CD4-positive, alpha-beta T cell (primary cell): ENCODE data around the gene ITGA6. TPM values are rescaled to one million over a fixed set of nuclear protein-coding genes. Genes with fewer than 3 reads are reported as not detected.

Experiments
- ATAC-seq: fragments of 200-7000 bp; cut with Tn5 transposase; one replicate; pipeline ENCODE4 v1.10.0; 2022; ENCODE audit warnings: mild to moderate bottlenecking; ENCODE audit not compliant: poor library complexity
- CTCF ChIA-PET: fragments of 350-600 bp; sonication (Branson Sonifier 250); formaldehyde crosslinking; loops from one replicate; lab custom pipeline; 2021; ENCODE audit warnings: antibody characterized with exemption, inconsistent platforms; lab: Charles Lee
- POLR2A ChIA-PET: fragments of 350-600 bp; sonication (Branson Sonifier 250); formaldehyde crosslinking; loops from one replicate; lab custom pipeline; 2021; ENCODE audit warnings: antibody characterized with exemption, inconsistent platforms; lab: Charles Lee
- DNase-seq, 14 experiments: peaks; one replicate each; pipeline ENCODE4 v3.0.0-alpha.2; 2013 to 2020; ENCODE audit warnings: mixed read lengths in 2 of 14
- H3K27ac ChIP-seq, 2 donors: one replicate each; pipeline versions ENCODE4 v1.5.1 to v1.7.0; 2013; ENCODE audit warnings: low read length in 2 of 2, low read depth in 1 of 2, mild to moderate bottlenecking in 1 of 2
- H3K27me3 ChIP-seq, 2 experiments: 1 replicate in 1 of 2; 2 replicates in 1 of 2; pipeline versions ENCODE4 v1.6.1 to v1.7.0; 2013; ENCODE audit warnings: low read length in 2 of 2, control low read depth in 1 of 2, mild to moderate bottlenecking in 1 of 2, moderate library complexity in 1 of 2; ENCODE audit not compliant: insufficient read depth in 2 of 2, control insufficient read depth in 1 of 2
- H3K36me3 ChIP-seq: one replicate; pipeline ENCODE4 v1.6.1; 2013; ENCODE audit warnings: low read length, control low read depth; ENCODE audit not compliant: insufficient read depth
- H3K4me1 ChIP-seq: one replicate; pipeline ENCODE4 v1.6.1; 2013; ENCODE audit warnings: low read length, control low read depth; ENCODE audit not compliant: insufficient read depth
- H3K4me3 ChIP-seq: one replicate; pipeline ENCODE4 v1.5.1; 2013; ENCODE audit warnings: mild to moderate bottlenecking, low read length, moderate library complexity
- H3K9me3 ChIP-seq, 2 experiments: 1 replicate in 1 of 2; 2 replicates in 1 of 2; pipeline versions ENCODE4 v1.6.1 to v1.7.0; 2013; ENCODE audit warnings: low read length in 2 of 2, mild to moderate bottlenecking in 2 of 2, control low read depth in 1 of 2, moderate library complexity in 1 of 2; ENCODE audit not compliant: control insufficient read depth in 1 of 2, insufficient read depth in 1 of 2
- H3K27ac Mint-ChIP-seq: one replicate; pipeline ENCODE4 v1.8.0; 2020; ENCODE audit warnings: mixed read lengths
- H3K27me3 Mint-ChIP-seq: one replicate; pipeline ENCODE4 v1.8.0; 2021; ENCODE audit warnings: mixed read lengths
- H3K36me3 Mint-ChIP-seq: one replicate; pipeline ENCODE4 v1.8.0; 2021; ENCODE audit warnings: low read depth, mixed read lengths
- H3K4me1 Mint-ChIP-seq: one replicate; pipeline ENCODE4 v1.8.0; 2021; ENCODE audit warnings: low read depth, mixed read lengths
- H3K4me3 Mint-ChIP-seq: one replicate; pipeline ENCODE4 v1.8.0; 2020; ENCODE audit warnings: mild to moderate bottlenecking, mixed read lengths
- H3K9me3 Mint-ChIP-seq: one replicate; pipeline ENCODE4 v1.8.0; 2020; ENCODE audit warnings: mixed read lengths
- intact Hi-C, 2 experiments: fragments of 100-400 bp; cut with DNase I in 1 of 2; cut with micrococcal nuclease in 1 of 2; formaldehyde crosslinking; loops; one replicate each; pipeline versions ENCODE4 v1.15.1 to v1.9.0; 2023 to 2025; cut with DNase I, micrococcal nuclease
- total RNA-seq, 174 experiments: library from RNA in 2 of 174; stranded (reverse) in 2 of 174; gene quantifications; one replicate each; pipeline ENCODE4 v1.2.3 and lab custom pipeline; 2021 to 2026
- TF ChIP-seq, protein P1 (sequence below): fragments of 200-600 bp; IDR thresholded peaks from one replicate; pipeline ENCODE4 v1.8.0; 2022; ENCODE audit warnings: antibody characterized with exemption, mild to moderate bottlenecking

ITGA6 gene
- total RNA-seq, 2 experiments from 2014 or later: 53.5 to 58.0 TPM

GRCh38 chr2:172437419-172438341, 10.3 kb downstream of the ITGA6 start:
- H3K4me1 Mint-ChIP-seq: peaks cover 41% of the 10 kb centered on the region
- TF ChIP-seq, protein P1, sequence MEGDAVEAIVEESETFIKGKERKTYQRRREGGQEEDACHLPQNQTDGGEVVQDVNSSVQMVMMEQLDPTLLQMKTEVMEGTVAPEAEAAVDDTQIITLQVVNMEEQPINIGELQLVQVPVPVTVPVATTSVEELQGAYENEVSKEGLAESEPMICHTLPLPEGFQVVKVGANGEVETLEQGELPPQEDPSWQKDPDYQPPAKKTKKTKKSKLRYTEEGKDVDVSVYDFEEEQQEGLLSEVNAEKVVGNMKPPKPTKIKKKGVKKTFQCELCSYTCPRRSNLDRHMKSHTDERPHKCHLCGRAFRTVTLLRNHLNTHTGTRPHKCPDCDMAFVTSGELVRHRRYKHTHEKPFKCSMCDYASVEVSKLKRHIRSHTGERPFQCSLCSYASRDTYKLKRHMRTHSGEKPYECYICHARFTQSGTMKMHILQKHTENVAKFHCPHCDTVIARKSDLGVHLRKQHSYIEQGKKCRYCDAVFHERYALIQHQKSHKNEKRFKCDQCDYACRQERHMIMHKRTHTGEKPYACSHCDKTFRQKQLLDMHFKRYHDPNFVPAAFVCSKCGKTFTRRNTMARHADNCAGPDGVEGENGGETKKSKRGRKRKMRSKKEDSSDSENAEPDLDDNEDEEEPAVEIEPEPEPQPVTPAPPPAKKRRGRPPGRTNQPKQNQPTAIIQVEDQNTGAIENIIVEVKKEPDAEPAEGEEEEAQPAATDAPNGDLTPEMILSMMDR: no peak
- CTCF ChIA-PET: interaction anchor here (1.7 to 16.8 kb wide), 3 partner anchors 9 to 22 kb away, joined by 6 to 187 read pairs (median 64); partner anchors contain the start of gene ITGA6
- Histone ChIP-seq H3K4me3 (peak overlapping the region; percentile 42), H3K9me3 (no peaks in the 10 kb centered on the region), H3K4me1 (peaks cover 85% of the 10 kb centered on the region), H3K27ac (peak overlapping the region; percentile 31 to 63), H3K36me3 (no peaks in the 10 kb centered on the region), H3K27me3 (no peaks in the 10 kb centered on the region)
- no peak overlapping the region for H3K4me3 Mint-ChIP-seq
- H3K36me3 Mint-ChIP-seq: peaks cover 11% of the 10 kb centered on the region
- POLR2A ChIA-PET: interaction anchor here (0.6 to 22.8 kb wide), 7 partner anchors 9 to 168 kb away, joined by 3 to 482 read pairs (median 3); partner anchors contain the start of gene ITGA6
- no peaks in the 10 kb centered on the region for H3K9me3 Mint-ChIP-seq
- H3K27me3 Mint-ChIP-seq: no peaks in the 10 kb centered on the region
- no peak overlapping the region for H3K27ac Mint-ChIP-seq
- DNase-seq (peak in 6 of 14 experiments; percentile 21 to 68 (median 54)), ATAC-seq (peak; percentile 39)
- intact Hi-C loops: no loop called here

DNA sequence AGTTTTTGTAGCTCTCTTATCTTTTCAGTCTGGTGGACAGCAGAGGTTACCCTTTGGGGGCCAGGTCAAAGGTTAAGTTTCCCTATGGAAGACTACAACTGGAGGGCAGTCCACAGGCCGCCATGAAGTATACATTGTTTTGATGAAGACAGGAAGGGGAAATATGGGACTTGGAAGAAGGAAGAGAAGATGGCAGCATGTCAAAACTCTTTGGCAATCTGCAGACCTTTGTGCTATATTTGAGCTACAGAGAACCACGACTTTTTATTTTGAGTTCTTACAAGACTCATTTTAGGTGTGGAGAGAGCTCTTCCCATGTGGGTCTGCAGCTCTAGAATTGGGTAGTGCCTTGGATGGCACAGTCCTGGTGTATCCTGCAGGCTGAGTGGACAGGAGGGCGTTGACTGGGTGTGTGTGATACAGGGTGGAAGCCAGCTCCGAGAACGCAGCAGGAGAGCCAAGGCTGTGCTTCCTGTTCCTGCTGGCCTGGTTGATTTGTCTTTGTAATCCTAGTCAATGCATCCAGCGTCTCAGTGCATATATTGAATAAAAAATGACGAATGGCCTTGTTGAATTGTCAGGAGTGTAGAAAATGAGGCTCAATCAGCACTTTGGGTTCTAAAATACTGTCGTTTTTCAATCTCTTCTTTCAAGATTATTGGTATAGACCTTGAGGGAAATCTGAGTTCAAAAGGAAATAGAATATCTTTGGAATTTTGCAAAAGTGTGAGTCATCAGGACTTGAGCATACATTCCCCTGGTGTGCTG, 11.5 kb downstream of the ITGA6 start:
- no peak for DNase-seq
- H3K9me3 Mint-ChIP-seq: no peaks in the 10 kb centered on the region
- peaks cover 53% of the 10 kb centered on the region for H3K4me1 Mint-ChIP-seq
- Histone ChIP-seq H3K27ac (peak overlapping the region; percentile 31 to 63), H3K27me3 (no peaks in the 10 kb centered on the region), H3K4me3 (no peak overlapping the region), H3K9me3 (no peaks in the 10 kb centered on the region), H3K4me1 (peaks cover 84% of the 10 kb centered on the region), H3K36me3 (no peaks in the 10 kb centered on the region)
- ChIA-PET POLR2A (interaction anchor here (1.0 to 22.8 kb wide), 4 partner anchors 8 to 25 kb away, joined by 3 to 482 read pairs (median 54); partner anchors contain the start of gene ITGA6), CTCF (interaction anchor here (1.6 to 16.8 kb wide), 3 partner anchors 10 to 20 kb away, joined by 3 to 187 read pairs (median 64); partner anchors contain the start of gene ITGA6)
- no peak for ATAC-seq
- H3K4me3 Mint-ChIP-seq: peak overlapping the region; percentile 43
- peak overlapping the region; percentile 89 for H3K27ac Mint-ChIP-seq
- H3K36me3 Mint-ChIP-seq: peaks cover 15% of the 10 kb centered on the region
- TF ChIP-seq, protein P1: no peak
- H3K27me3 Mint-ChIP-seq: no peaks in the 10 kb centered on the region
- intact Hi-C loops: no loop called here

- Mint-ChIP-seq H3K4me1 (peaks cover 57% of the 10 kb centered on the region), H3K9me3 (no peaks in the 10 kb centered on the region), H3K27me3 (no peaks in the 10 kb centered on the region), H3K36me3 (peaks cover 19% of the 10 kb centered on the region), H3K27ac (peak overlapping the region; percentile 89), H3K4me3 (peak overlapping the region; percentile 43)
- no peaks in the 10 kb centered on the region for H3K9me3 ChIP-seq
- H3K27ac ChIP-seq: no peak overlapping the region
- CTCF ChIA-PET: interaction anchor here (1.6 to 16.8 kb wide), 3 partner anchors 10 to 20 kb away, joined by 3 to 187 read pairs (median 64); partner anchors contain the start of gene ITGA6
- H3K27me3 ChIP-seq: no peaks in the 10 kb centered on the region
- intact Hi-C loops: no loop called here
- no peaks in the 10 kb centered on the region for H3K36me3 ChIP-seq
- H3K4me3 ChIP-seq: no peak overlapping the region
- ATAC-seq: no peak
- TF ChIP-seq, protein P1: no peak
- H3K4me1 ChIP-seq: peaks cover 78% of the 10 kb centered on the region
- POLR2A ChIA-PET: interaction anchor here (1.2 to 22.8 kb wide), 4 partner anchors 11 to 24 kb away, joined by 4 to 482 read pairs (median 56); partner anchors contain the start of gene ITGA6
- no peak for DNase-seq
Observed at GRCh38 chr2:172439509-172439860, 12.1 kb downstream of the ITGA6 start.
